BLaER1 (cell line): Measurements from ENCODE around the gene CXCR6.

ENCODE experiments used
- H3K27ac ChIP-seq: shearing (Covaris generic); formaldehyde crosslinking; 2 replicates; pipeline ENCODE4 v1.8.1; 2022
- H3K27me3 ChIP-seq: shearing (Covaris generic); formaldehyde crosslinking; 2 replicates; pipeline ENCODE4 v1.8.1; 2022
- H3K36me3 ChIP-seq: shearing (Covaris generic); formaldehyde crosslinking; 2 replicates; pipeline ENCODE4 v1.8.1; 2022
- H3K4me1 ChIP-seq: shearing (Covaris generic); formaldehyde crosslinking; 2 replicates; pipeline ENCODE4 v1.8.1; 2022
- H3K4me2 ChIP-seq: shearing (Covaris generic); formaldehyde crosslinking; 2 replicates; pipeline ENCODE4 v1.8.1; 2022
- H3K4me3 ChIP-seq: shearing (Covaris generic); formaldehyde crosslinking; 2 replicates; pipeline ENCODE4 v1.8.1; 2022
- H3K9ac ChIP-seq: shearing (Covaris generic); formaldehyde crosslinking; 2 replicates; pipeline ENCODE4 v1.8.1; 2022
- H3K9me3 ChIP-seq: shearing (Covaris generic); formaldehyde crosslinking; 2 replicates; pipeline ENCODE4 v1.8.1; 2022
- H4K20me1 ChIP-seq: shearing (Covaris generic); formaldehyde crosslinking; 2 replicates; pipeline ENCODE4 v1.8.1; 2022
- Cebpa-rat ChIP-seq: shearing (Covaris generic); IDR thresholded peaks from 2 replicates; pipeline ENCODE4 v1.8.1; 2022

CXCR6 gene

GRCh38 chr3:45921158-45922038 is 21.9 kb upstream of the CXCR6 start:
- no peak overlapping the region for H3K27ac ChIP-seq
- no peak overlapping the region for H3K4me2 ChIP-seq
- peaks cover 90% of the 10 kb centered on the region for H3K36me3 ChIP-seq
- peaks cover 9% of the 10 kb centered on the region for H3K4me1 ChIP-seq
- no peak overlapping the region for H3K4me3 ChIP-seq
- H4K20me1 ChIP-seq = no peaks in the 10 kb centered on the region
- no peaks in the 10 kb centered on the region for H3K27me3 ChIP-seq
- H3K9me3 ChIP-seq = no peaks in the 10 kb centered on the region
- H3K9ac ChIP-seq = no peak overlapping the region
- TF ChIP-seq Cebpa-rat = no peak

GRCh38 chr3:45922039-45922326 is 21.3 kb upstream of the CXCR6 start:
- H3K27me3 ChIP-seq = no peaks in the 10 kb centered on the region
- no peaks in the 10 kb centered on the region for H4K20me1 ChIP-seq
- H3K27ac ChIP-seq = no peak overlapping the region
- H3K9ac ChIP-seq = no peak overlapping the region
- H3K4me2 ChIP-seq = no peak overlapping the region
- no peak overlapping the region for H3K4me3 ChIP-seq
- TF ChIP-seq Cebpa-rat = no peak
- H3K36me3 ChIP-seq = peaks cover 95% of the 10 kb centered on the region
- no peaks in the 10 kb centered on the region for H3K9me3 ChIP-seq
- peaks cover 3% of the 10 kb centered on the region; the same call in 1 of the 2 replicates for H3K4me1 ChIP-seq

GRCh38 chr3:45922950-45923590 is 20.2 kb upstream of the CXCR6 start:
- H3K36me3 ChIP-seq = peaks cover 97% of the 10 kb centered on the region
- no peak for TF ChIP-seq Cebpa-rat
- H3K4me1 ChIP-seq = no peaks in the 10 kb centered on the region
- no peaks in the 10 kb centered on the region for H4K20me1 ChIP-seq
- H3K27me3 ChIP-seq = no peaks in the 10 kb centered on the region
- no peak overlapping the region for H3K4me3 ChIP-seq
- no peak overlapping the region for H3K4me2 ChIP-seq
- no peaks in the 10 kb centered on the region for H3K9me3 ChIP-seq
- no peak overlapping the region for H3K9ac ChIP-seq
- no peak overlapping the region for H3K27ac ChIP-seq

- Histone ChIP-seq H4K20me1 (no peaks in the 10 kb centered on the region), H3K9ac (no peak overlapping the region), H3K27ac (no peak overlapping the region), H3K36me3 (peaks cover 97% of the 10 kb centered on the region), H3K4me3 (no peak overlapping the region), H3K4me2 (no peak overlapping the region), H3K9me3 (no peaks in the 10 kb centered on the region), H3K27me3 (no peaks in the 10 kb centered on the region), H3K4me1 (no peaks in the 10 kb centered on the region)
- TF ChIP-seq Cebpa-rat = no peak
Observed at GRCh38 chr3:45923755-45924154, 19.5 kb upstream of the CXCR6 start.

- Histone ChIP-seq H3K36me3 (peaks cover 98% of the 10 kb centered on the region), H3K4me3 (no peak overlapping the region)
Observed at GRCh38 chr3:45927881-45928280, 15.4 kb upstream of the CXCR6 start.

GRCh38 chr3:45929042-45929679 is 14.1 kb upstream of the CXCR6 start:
- Histone ChIP-seq H3K4me1 (no peaks in the 10 kb centered on the region), H3K27me3 (no peaks in the 10 kb centered on the region), H3K27ac (no peak overlapping the region), H3K4me2 (no peak overlapping the region), H3K9me3 (no peaks in the 10 kb centered on the region), H3K9ac (no peak overlapping the region), H3K36me3 (peaks cover 97% of the 10 kb centered on the region), H4K20me1 (no peaks in the 10 kb centered on the region), H3K4me3 (no peak overlapping the region)
- TF ChIP-seq Cebpa-rat = no peak

More at GRCh38 chr3:45927881-45928280, 15.4 kb upstream of the CXCR6 start:
- Histone ChIP-seq H4K20me1 (no peaks in the 10 kb centered on the region), H3K27me3 (no peaks in the 10 kb centered on the region), H3K27ac (no peak overlapping the region), H3K4me2 (no peak overlapping the region), H3K4me1 (no peaks in the 10 kb centered on the region), H3K9ac (no peak overlapping the region), H3K9me3 (no peaks in the 10 kb centered on the region)
- no peak for TF ChIP-seq Cebpa-rat

- Histone ChIP-seq H3K27me3 (no peaks in the 10 kb centered on the region), H3K36me3 (peaks cover 97% of the 10 kb centered on the region), H3K4me3 (no peak overlapping the region), H3K4me1 (no peaks in the 10 kb centered on the region), H3K27ac (no peak overlapping the region), H3K9me3 (no peaks in the 10 kb centered on the region), H3K4me2 (no peak overlapping the region), H3K9ac (no peak overlapping the region), H4K20me1 (no peaks in the 10 kb centered on the region)
- TF ChIP-seq Cebpa-rat = no peak
Observed at GRCh38 chr3:45931496-45931895, 11.8 kb upstream of the CXCR6 start.

- no peak overlapping the region for H3K4me3 ChIP-seq
- H3K27ac ChIP-seq = no peak overlapping the region
- no peak for TF ChIP-seq Cebpa-rat
- peaks cover 97% of the 10 kb centered on the region for H3K36me3 ChIP-seq
- H3K9me3 ChIP-seq = no peaks in the 10 kb centered on the region
- no peaks in the 10 kb centered on the region for H4K20me1 ChIP-seq
- H3K27me3 ChIP-seq = no peaks in the 10 kb centered on the region
- no peak overlapping the region for H3K4me2 ChIP-seq
- no peak overlapping the region for H3K9ac ChIP-seq
- no peaks in the 10 kb centered on the region for H3K4me1 ChIP-seq
Observed at GRCh38 chr3:45932112-45932511, 11.2 kb upstream of the CXCR6 start.

GRCh38 chr3:45933591-45933990 is 9.7 kb upstream of the CXCR6 start:
- H3K36me3 ChIP-seq = peaks cover 97% of the 10 kb centered on the region

GRCh38 chr3:45936261-45936660 is 7.0 kb upstream of the CXCR6 start:
- Histone ChIP-seq H3K36me3 (peaks cover 82% of the 10 kb centered on the region), H3K27me3 (no peaks in the 10 kb centered on the region), H4K20me1 (peaks cover 4% of the 10 kb centered on the region), H3K4me1 (peaks cover 10% of the 10 kb centered on the region), H3K9me3 (no peaks in the 10 kb centered on the region), H3K4me3 (no peak overlapping the region), H3K27ac (no peak overlapping the region), H3K9ac (no peak overlapping the region), H3K4me2 (no peak overlapping the region)
- TF ChIP-seq Cebpa-rat = no peak

More at GRCh38 chr3:45933591-45933990, 9.7 kb upstream of the CXCR6 start:
- peaks cover 3% of the 10 kb centered on the region; the same call in 1 of the 2 replicates for H4K20me1 ChIP-seq
- H3K9me3 ChIP-seq = no peaks in the 10 kb centered on the region
- no peaks in the 10 kb centered on the region for H3K27me3 ChIP-seq
- H3K4me3 ChIP-seq = no peak overlapping the region
- H3K27ac ChIP-seq = no peak overlapping the region
- no peak for TF ChIP-seq Cebpa-rat
- H3K9ac ChIP-seq = no peak overlapping the region
- H3K4me2 ChIP-seq = no peak overlapping the region
- H3K4me1 ChIP-seq = peaks cover 10% of the 10 kb centered on the region
